H1 (cell line): ENCODE data around the gene ZNF687.

Source experiments
- EP300 ChIP-seq, 2 experiments: IDR thresholded peaks; 1 replicate in 1 of 2; 2 replicates in 1 of 2; pipeline ENCODE4 v1.6.1; 2011 to 2012; ENCODE audit warnings: low read depth in 2 of 2, low read length in 2 of 2, mild to moderate bottlenecking in 2 of 2, borderline replicate concordance in 1 of 2, inconsistent platforms in 1 of 2, moderate library complexity in 1 of 2
- JUND ChIP-seq: IDR thresholded peaks from 2 replicates; pipeline ENCODE4 v1.6.1; 2011; ENCODE audit warnings: mild to moderate bottlenecking, improper control_type of control experiment, low read length
- POLR2AphosphoS5 ChIP-seq: IDR thresholded peaks from 2 replicates; pipeline ENCODE4 v1.6.1; 2011; ENCODE audit warnings: low read depth, low read length
- TF ChIP-seq, protein P1 (sequence below): IDR thresholded peaks from 2 replicates; pipeline ENCODE4 v1.6.1; 2012; ENCODE audit warnings: inconsistent platforms

DNA sequence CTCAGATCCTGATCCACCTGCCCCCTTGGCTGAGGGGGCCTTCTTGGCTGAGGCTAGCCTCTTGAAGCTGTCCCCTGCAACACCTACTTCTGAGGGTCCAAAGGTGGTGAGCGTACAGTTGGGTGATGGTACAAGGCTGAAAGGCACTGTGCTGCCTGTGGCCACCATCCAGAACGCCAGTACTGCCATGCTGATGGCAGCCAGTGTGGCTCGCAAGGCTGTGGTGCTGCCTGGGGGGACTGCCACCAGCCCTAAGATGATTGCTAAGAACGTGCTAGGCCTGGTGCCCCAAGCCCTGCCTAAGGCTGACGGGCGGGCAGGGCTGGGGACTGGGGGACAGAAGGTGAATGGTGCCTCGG, 5.2 kb downstream of the ZNF687 start:
- TF ChIP-seq JUND, result no peak
- TF ChIP-seq, protein P1, sequence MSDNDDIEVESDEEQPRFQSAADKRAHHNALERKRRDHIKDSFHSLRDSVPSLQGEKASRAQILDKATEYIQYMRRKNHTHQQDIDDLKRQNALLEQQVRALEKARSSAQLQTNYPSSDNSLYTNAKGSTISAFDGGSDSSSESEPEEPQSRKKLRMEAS, result no peak
- no peak; the same call in 1 of the 2 replicates for TF ChIP-seq POLR2AphosphoS5
- TF ChIP-seq EP300 (IDR thresholded peaks at IDR 0.05; ENCODE audit: borderline replicate concordance in 1 of 2, low read depth in 2 of 2, low read length in 2 of 2), result no peak
